ENCODE data around the gene NIPSNAP3A.

- TF ChIP-seq CTCF (optimal IDR thresholded peaks at IDR 0.05 in 1 of 3, IDR thresholded peaks at IDR 0.05 in 1 of 3, conservative IDR thresholded peaks at IDR 0.05 in 1 of 3; ENCODE audit: extremely low read depth in 1 of 3, insufficient read depth in 2 of 3, low read length in 3 of 3), result no peak
- TF ChIP-seq EZH2 (IDR thresholded peaks at IDR 0.05; ENCODE audit: low read length), result no peak
Observed at GRCh38 chr9:104711604-104712003, 35.9 kb upstream of the NIPSNAP3A start.
